Measurements from ENCODE around the gene SYK. TPM values are rescaled to one million over a fixed set of nuclear protein-coding genes. Genes with fewer than 3 reads are reported as not detected.
A peak's percentile ranks its signal among the peaks of the same experiment; 100 is the strongest.

The SYK gene
- total RNA-seq, 4 donors from 2014 or later: 17.9 to 26.2 (median 23.2) TPM

GRCh38 chr9:90900130-90900529 lies 98.5 kb downstream of the SYK start:
- no peak overlapping the region for H3K4me3 ChIP-seq (ENCODE audit: low read depth, poor library complexity, severe bottlenecking)
- 65 to 71% methylated on average over 5 of the region's 5 CpGs for WGBS, 2 donors
- DNase-seq (ENCODE audit: low spot score in 2 of 2): peak in 1 of 2 donors; percentile 42
- TF ChIP-seq, protein P1, sequence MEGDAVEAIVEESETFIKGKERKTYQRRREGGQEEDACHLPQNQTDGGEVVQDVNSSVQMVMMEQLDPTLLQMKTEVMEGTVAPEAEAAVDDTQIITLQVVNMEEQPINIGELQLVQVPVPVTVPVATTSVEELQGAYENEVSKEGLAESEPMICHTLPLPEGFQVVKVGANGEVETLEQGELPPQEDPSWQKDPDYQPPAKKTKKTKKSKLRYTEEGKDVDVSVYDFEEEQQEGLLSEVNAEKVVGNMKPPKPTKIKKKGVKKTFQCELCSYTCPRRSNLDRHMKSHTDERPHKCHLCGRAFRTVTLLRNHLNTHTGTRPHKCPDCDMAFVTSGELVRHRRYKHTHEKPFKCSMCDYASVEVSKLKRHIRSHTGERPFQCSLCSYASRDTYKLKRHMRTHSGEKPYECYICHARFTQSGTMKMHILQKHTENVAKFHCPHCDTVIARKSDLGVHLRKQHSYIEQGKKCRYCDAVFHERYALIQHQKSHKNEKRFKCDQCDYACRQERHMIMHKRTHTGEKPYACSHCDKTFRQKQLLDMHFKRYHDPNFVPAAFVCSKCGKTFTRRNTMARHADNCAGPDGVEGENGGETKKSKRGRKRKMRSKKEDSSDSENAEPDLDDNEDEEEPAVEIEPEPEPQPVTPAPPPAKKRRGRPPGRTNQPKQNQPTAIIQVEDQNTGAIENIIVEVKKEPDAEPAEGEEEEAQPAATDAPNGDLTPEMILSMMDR (IDR thresholded peaks at IDR 0.05): no peak
- no peak for TF ChIP-seq POLR2A (IDR thresholded peaks at IDR 0.05)
- intact Hi-C loops (cut with DNase I; ENCODE audit: low total_unique reads): no loop called here

DNA sequence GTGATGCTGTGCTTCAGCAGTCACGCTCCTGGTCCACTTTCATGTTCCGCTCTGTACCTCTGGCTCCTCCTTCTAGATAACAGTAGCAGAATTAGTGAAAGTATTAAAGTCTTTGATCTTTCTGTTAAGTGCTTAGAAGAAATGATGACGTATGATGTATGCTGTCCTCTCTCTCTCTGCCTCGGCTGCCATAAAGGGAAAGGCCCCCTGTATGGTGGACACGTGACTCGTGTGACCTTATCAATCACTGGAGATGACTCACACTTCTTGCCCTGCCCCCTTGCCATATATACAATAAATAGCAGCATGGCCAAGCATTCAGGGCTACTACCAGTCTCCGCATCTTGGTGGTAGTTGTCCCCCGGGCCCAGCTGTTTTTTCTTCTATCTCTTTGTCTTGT lies 100.3 kb downstream of the SYK start:
- no peak for DNase-seq (ENCODE audit: low spot score in 2 of 2)
- no peak for TF ChIP-seq POLR2A (IDR thresholded peaks at IDR 0.05)
- TF ChIP-seq, protein P1 (IDR thresholded peaks at IDR 0.05): no peak
- intact Hi-C loops (cut with DNase I; ENCODE audit: low total_unique reads): no loop called here
- no peak overlapping the region for H3K4me3 ChIP-seq (ENCODE audit: low read depth, poor library complexity, severe bottlenecking)
- WGBS, 2 donors: 93 to 96% methylated on average over 8 of the region's 8 CpGs

DNA sequence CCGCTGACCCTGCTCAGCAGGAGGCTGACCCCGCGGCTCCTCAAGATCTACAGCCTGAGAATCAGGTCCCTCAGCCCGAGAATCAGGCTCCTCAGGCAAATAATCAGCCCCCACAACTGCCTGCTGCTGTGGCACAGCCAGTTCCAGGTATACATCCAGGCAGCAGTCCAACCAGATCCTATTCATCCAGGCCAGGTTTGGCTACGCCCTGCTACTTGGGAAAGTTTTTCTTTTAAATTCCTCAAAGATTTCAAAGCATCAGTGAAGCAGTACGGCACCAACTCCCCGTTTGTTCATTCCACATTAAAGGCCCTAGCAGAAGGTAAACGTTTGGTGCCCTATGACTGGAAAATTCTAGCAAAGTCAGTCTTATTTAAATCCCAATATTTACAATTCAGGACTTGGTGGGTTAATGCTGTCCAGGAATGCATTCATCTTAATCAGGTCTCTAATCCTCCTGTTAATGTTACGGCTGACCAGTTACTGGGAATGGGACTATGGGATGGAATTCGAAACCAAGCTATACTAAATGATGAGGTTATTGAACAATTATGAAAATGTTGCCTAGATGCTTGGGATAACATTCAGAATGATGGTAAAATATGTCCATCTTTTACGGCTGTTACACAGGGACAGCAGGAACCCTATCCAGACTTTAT lies 102.3 kb downstream of the SYK start:
- TF ChIP-seq, protein P1 (IDR thresholded peaks at IDR 0.05): no peak
- no peak for TF ChIP-seq POLR2A (IDR thresholded peaks at IDR 0.05)
- intact Hi-C loops (cut with DNase I; ENCODE audit: low total_unique reads): no loop called here
- 51 to 56% methylated on average over 11 of the region's 11 CpGs for WGBS, 2 donors
- peak in 1 of 2 donors; percentile 79 for DNase-seq (ENCODE audit: low spot score in 2 of 2)
- H3K4me3 ChIP-seq (ENCODE audit: low read depth, poor library complexity, severe bottlenecking): no peak overlapping the region

DNA sequence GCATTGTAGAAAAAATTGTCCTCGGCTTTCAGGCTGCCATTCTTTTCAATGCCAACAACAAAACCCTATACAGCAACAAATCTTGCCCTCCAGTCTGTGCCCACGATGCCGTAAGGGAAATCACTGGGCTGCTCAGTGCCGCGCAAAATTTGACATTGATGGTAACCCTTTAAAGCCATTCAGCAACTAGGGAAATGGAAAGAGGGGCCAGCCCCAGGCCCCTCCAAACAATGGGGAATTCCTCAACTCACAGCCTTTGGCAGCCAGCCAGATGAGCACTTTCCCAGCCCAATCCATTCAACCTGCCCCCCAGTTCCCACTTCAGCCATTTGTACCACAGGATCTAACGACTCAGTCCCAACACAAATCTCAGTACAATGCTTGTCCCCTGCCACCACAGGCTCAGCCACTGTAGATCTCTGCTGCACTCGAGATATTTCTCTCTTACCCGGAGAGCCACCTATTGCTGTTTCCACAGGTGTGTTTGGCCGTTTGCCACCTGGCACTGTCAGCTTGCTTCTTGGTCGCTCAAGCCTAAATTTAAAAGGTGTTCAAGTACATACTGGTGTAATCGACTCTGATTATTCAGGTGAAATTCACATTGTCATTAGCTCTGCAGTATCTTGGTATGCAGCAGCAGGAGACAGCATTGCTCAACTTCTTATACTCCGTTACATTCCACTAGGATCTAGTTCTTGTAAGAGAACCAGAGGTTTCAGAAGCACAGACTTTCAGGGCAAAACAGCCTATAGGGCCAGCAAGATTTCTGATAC lies 103.3 kb downstream of the SYK start:
- H3K4me3 ChIP-seq (ENCODE audit: low read depth, poor library complexity, severe bottlenecking): no peak overlapping the region
- intact Hi-C loops (cut with DNase I; ENCODE audit: low total_unique reads): no loop called here
- WGBS, 2 donors: 44 to 52% methylated on average over 12 of the region's 12 CpGs
- TF ChIP-seq, protein P1 (IDR thresholded peaks at IDR 0.05): no peak
- TF ChIP-seq POLR2A (IDR thresholded peaks at IDR 0.05): no peak
- DNase-seq (ENCODE audit: low spot score in 2 of 2): peak; percentile 44 to 86

DNA sequence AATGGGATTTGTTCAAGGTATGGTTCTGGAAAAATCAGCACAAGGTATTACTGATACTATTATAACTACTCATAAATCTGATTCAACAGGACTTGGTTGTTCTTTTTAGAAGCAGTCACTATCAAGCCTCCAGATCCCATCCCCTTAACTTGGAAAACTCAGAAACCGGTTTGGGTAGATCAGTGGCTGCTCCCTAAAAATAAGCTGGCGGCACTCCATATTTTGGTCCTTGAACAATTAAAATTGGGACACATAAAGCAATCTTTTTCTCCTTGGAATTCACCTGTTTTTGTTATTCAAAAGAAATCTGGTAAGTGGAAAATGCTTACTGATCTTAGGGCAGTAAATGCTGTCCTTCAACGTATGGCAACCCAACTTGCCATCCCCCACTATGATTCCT lies 104.2 kb downstream of the SYK start:
- intact Hi-C loops (cut with DNase I; ENCODE audit: low total_unique reads): no loop called here
- DNase-seq (ENCODE audit: low spot score in 2 of 2): peak in 1 of 2 donors; percentile 3
- no peak for TF ChIP-seq POLR2A (IDR thresholded peaks at IDR 0.05)
- TF ChIP-seq, protein P1 (IDR thresholded peaks at IDR 0.05): no peak
- 48 to 56% methylated on average over 3 of the region's 3 CpGs for WGBS, 2 donors
- H3K4me3 ChIP-seq (ENCODE audit: low read depth, poor library complexity, severe bottlenecking): no peak overlapping the region
